Stimulated activated CD8-positive, alpha-beta memory T cell treated with anti-CD3 and anti-CD28 coated beads, Interleukin-4, amount 100 ng/mL, for 4 hours (primary cell): ENCODE data around the gene NEURL1B.
A peak's percentile ranks its signal among the peaks of the same experiment; 100 is the strongest.

Experiments used
- DNase-seq, 2 donors: peaks; one replicate each; pipeline ENCODE4 v3.0.0-alpha.2; 2020; ENCODE audit warnings: low read depth in 2 of 2, low spot score in 1 of 2

NEURL1B gene

GRCh38 chr5:172714491-172715420 is 73.7 kb downstream of the NEURL1B start:
- DNase-seq = peak; percentile 35 to 36

GRCh38 chr5:172715421-172715780 is 74.3 kb downstream of the NEURL1B start:
- no peak for DNase-seq

GRCh38 chr5:172715931-172716682 is 75.0 kb downstream of the NEURL1B start:
- DNase-seq = no peak

- DNase-seq = peak; percentile 60 to 86
These were observed 75.8 kb downstream of the NEURL1B start for GRCh38 chr5:172716796-172717313.

- DNase-seq = no peak
These were observed 76.6 kb downstream of the NEURL1B start for GRCh38 chr5:172717481-172718195.

GRCh38 chr5:172718527-172719114 is 77.6 kb downstream of the NEURL1B start:
- no peak for DNase-seq

- no peak for DNase-seq
These were observed 78.1 kb downstream of the NEURL1B start for GRCh38 chr5:172719211-172719610.

GRCh38 chr5:172720655-172721054 is 79.6 kb downstream of the NEURL1B start:
- DNase-seq = no peak

GRCh38 chr5:172721455-172722326 is 80.6 kb downstream of the NEURL1B start:
- no peak for DNase-seq

GRCh38 chr5:172722327-172722815 is 81.3 kb downstream of the NEURL1B start:
- DNase-seq = peak in 1 of 2 donors; percentile 26

- no peak for DNase-seq
These were observed 82.4 kb downstream of the NEURL1B start for GRCh38 chr5:172723508-172723907.

GRCh38 chr5:172724242-172725183 is 83.5 kb downstream of the NEURL1B start:
- no peak for DNase-seq

- no peak for DNase-seq
These were observed 84.2 kb downstream of the NEURL1B start for GRCh38 chr5:172725273-172725672.

- no peak for DNase-seq
These were observed 84.7 kb downstream of the NEURL1B start for GRCh38 chr5:172725785-172726184.

- no peak for DNase-seq
These were observed 85.9 kb downstream of the NEURL1B start for GRCh38 chr5:172726966-172727365.

GRCh38 chr5:172727551-172727950 is 86.5 kb downstream of the NEURL1B start:
- no peak for DNase-seq

- no peak for DNase-seq
These were observed 87.6 kb downstream of the NEURL1B start for GRCh38 chr5:172728481-172729241.

GRCh38 chr5:172729588-172729987 is 88.5 kb downstream of the NEURL1B start:
- no peak for DNase-seq
